Activated naive CD4-positive, alpha-beta T cell treated with anti-CD3 and anti-CD28 coated beads for 36 hours (primary cell): ENCODE data around the gene KRT73. TPM values are rescaled to one million over a fixed set of nuclear protein-coding genes. Genes with fewer than 3 reads are reported as not detected.
"Not testable (repeated sequence)": the region's sequence is repeated elsewhere in the genome, so short reads cannot be mapped to it uniquely, and the experiment has no call there.

ENCODE experiments used
- CTCF ChIA-PET: fragments of 350-600 bp; sonication (Branson Sonifier 250); formaldehyde crosslinking; loops from one replicate; lab custom pipeline; 2021; ENCODE audit warnings: antibody characterized with exemption; lab: Charles Lee
- DNase-seq: peaks from one replicate; pipeline ENCODE4 v3.0.0-alpha.2; 2020
- H3K27ac Mint-ChIP-seq: one replicate; pipeline ENCODE4 v1.8.0; 2021; ENCODE audit warnings: mild to moderate bottlenecking, mixed read lengths
- H3K27me3 Mint-ChIP-seq: one replicate; pipeline ENCODE4 v1.8.0; 2021; ENCODE audit warnings: low read depth, mixed read lengths
- H3K36me3 Mint-ChIP-seq: one replicate; pipeline ENCODE4 v1.8.0; 2021; ENCODE audit warnings: low read depth, mixed read lengths
- H3K4me1 Mint-ChIP-seq: one replicate; pipeline ENCODE4 v1.8.0; 2021; ENCODE audit warnings: low read depth, mixed read lengths
- H3K4me3 Mint-ChIP-seq: one replicate; pipeline ENCODE4 v1.8.0; 2021; ENCODE audit warnings: mild to moderate bottlenecking, moderate library complexity, mixed read lengths
- H3K9me3 Mint-ChIP-seq: one replicate; pipeline ENCODE4 v1.8.0; 2021; ENCODE audit warnings: mixed read lengths
- intact Hi-C: fragments of 100-400 bp; cut with micrococcal nuclease; formaldehyde crosslinking; loops from one replicate; pipeline ENCODE4 v1.15.1; 2023
- total RNA-seq, 2 experiments: library from RNA; stranded (reverse); gene quantifications; one replicate each; pipeline ENCODE4 v1.2.3, GENCODE V29; 2021

Gene KRT73
- total RNA-seq, 2 experiments from 2014 or later = 1.4 to 2.1 TPM

GRCh38 chr12:52605542-52605941, 12.8 kb downstream of the KRT73 start:
- peak; percentile 28 for DNase-seq
- Mint-ChIP-seq H3K36me3 (peaks cover 1% of the 10 kb centered on the region), H3K4me1 (peaks cover 82% of the 10 kb centered on the region), H3K27me3 (no peaks in the 10 kb centered on the region), H3K4me3 (no peak overlapping the region), H3K9me3 (no peaks in the 10 kb centered on the region), H3K27ac (no peak overlapping the region)
- intact Hi-C loops = no loop called here
- CTCF ChIA-PET = interaction anchor here (1.4 to 1.6 kb wide), 2 partner anchors 12 to 23 kb away, joined by 3 to 4 read pairs; partner anchors contain the start of gene KRT73

- Mint-ChIP-seq H3K36me3 (peaks cover 1% of the 10 kb centered on the region), H3K27me3 (no peaks in the 10 kb centered on the region), H3K9me3 (no peaks in the 10 kb centered on the region), H3K4me3 (peak overlapping the region; percentile 28), H3K27ac (peak overlapping the region; percentile 46), H3K4me1 (peaks cover 77% of the 10 kb centered on the region)
- intact Hi-C loops = no loop called here
- peak; percentile 60 for DNase-seq
- CTCF ChIA-PET = interaction anchor here (1.6 kb wide), 1 partner anchor 23 kb away, joined by 3 read pairs; no protein-coding TSS in a partner anchor
Measured at GRCh38 chr12:52604859-52605258, 13.5 kb downstream of the KRT73 start.

DNA sequence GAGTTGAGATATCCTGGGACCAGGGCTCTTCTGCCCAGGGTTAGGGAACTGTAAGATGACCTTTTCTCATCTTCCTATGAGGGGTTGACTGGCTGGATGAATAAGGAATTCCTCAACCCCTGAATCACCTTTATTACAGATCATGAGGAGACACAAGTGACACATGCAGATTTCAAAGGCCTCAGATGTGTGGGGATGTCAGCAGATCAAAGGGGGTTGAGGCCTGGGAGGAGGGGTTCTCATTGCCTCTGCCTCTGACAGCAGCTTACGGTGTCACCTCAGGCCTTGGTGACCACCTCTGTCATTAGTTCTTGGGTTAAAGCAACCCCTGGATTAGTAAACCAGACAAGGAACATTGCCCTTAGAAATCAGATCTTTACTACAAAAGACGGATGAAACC, 15.0 kb downstream of the KRT73 start:
- H3K27me3 Mint-ChIP-seq = no peaks in the 10 kb centered on the region
- DNase-seq = peak; percentile 65
- no peaks in the 10 kb centered on the region for H3K9me3 Mint-ChIP-seq
- peaks cover 62% of the 10 kb centered on the region for H3K4me1 Mint-ChIP-seq
- intact Hi-C loops = no loop called here
- H3K4me3 Mint-ChIP-seq = no peak overlapping the region
- CTCF ChIA-PET = no interaction called here
- peak overlapping the region; percentile 27 for H3K27ac Mint-ChIP-seq
- peaks cover 1% of the 10 kb centered on the region for H3K36me3 Mint-ChIP-seq

- Mint-ChIP-seq H3K27me3 (no peaks in the 10 kb centered on the region), H3K9me3 (no peaks in the 10 kb centered on the region), H3K36me3 (peaks cover 1% of the 10 kb centered on the region), H3K4me3 (no peak overlapping the region), H3K27ac (no peak overlapping the region), H3K4me1 (peaks cover 55% of the 10 kb centered on the region)
- peak; percentile 4 for DNase-seq
- intact Hi-C loops = no loop called here
- CTCF ChIA-PET = interaction anchor here (0.9 to 1.0 kb wide), 2 partner anchors 13 to 14 kb away, joined by 3 to 5 read pairs; no protein-coding TSS in a partner anchor
Measured at GRCh38 chr12:52602552-52602951, 15.8 kb downstream of the KRT73 start.

GRCh38 chr12:52601671-52602070, 16.7 kb downstream of the KRT73 start:
- intact Hi-C loops = no loop called here
- Mint-ChIP-seq H3K36me3 (peaks cover under 1% of the 10 kb centered on the region), H3K4me3 (no peak overlapping the region), H3K9me3 (no peaks in the 10 kb centered on the region), H3K27ac (no peak overlapping the region), H3K27me3 (no peaks in the 10 kb centered on the region), H3K4me1 (peaks cover 46% of the 10 kb centered on the region)
- CTCF ChIA-PET = interaction anchor here (1.0 kb wide), 1 partner anchor 15 kb away, joined by 3 read pairs; no protein-coding TSS in a partner anchor
- DNase-seq = peak; percentile 3

GRCh38 chr12:52600941-52601481, 17.3 kb downstream of the KRT73 start, which contains the start of gene KRT72:
TSS of gene KRT72 (minus strand) at chr12:52601463. CDS start at chr12:52601452, 11 bp downstream.
- no peak within 1 kb of the TSS for H3K27ac Mint-ChIP-seq
- no peak within 1 kb of the TSS for H3K4me3 Mint-ChIP-seq
- intact Hi-C loops = no loop called here
- peaks cover 41% of the 10 kb centered on the region for H3K4me1 Mint-ChIP-seq
- peak; percentile 1 for DNase-seq
- no peaks in the 10 kb centered on the region for H3K9me3 Mint-ChIP-seq
- no peaks in the 10 kb centered on the region for H3K36me3 Mint-ChIP-seq
- CTCF ChIA-PET = no interaction called here
- H3K27me3 Mint-ChIP-seq = no peaks in the 10 kb centered on the region

- Mint-ChIP-seq H3K27ac (no peak overlapping the region), H3K4me1 (peaks cover 37% of the 10 kb centered on the region), H3K36me3 (no peaks in the 10 kb centered on the region), H3K4me3 (no peak overlapping the region), H3K27me3 (no peaks in the 10 kb centered on the region), H3K9me3 (no peaks in the 10 kb centered on the region)
- CTCF ChIA-PET = interaction anchor here (1.2 kb wide), 1 partner anchor 279 kb away, joined by 3 read pairs; no protein-coding TSS in a partner anchor
- intact Hi-C loops = no loop called here
- DNase-seq = no peak
Measured at GRCh38 chr12:52600475-52600874, 17.9 kb downstream of the KRT73 start.

- H3K27ac Mint-ChIP-seq = no peak overlapping the region
- no peaks in the 10 kb centered on the region for H3K27me3 Mint-ChIP-seq
- peaks cover 34% of the 10 kb centered on the region for H3K4me1 Mint-ChIP-seq
- no peak overlapping the region for H3K4me3 Mint-ChIP-seq
- H3K36me3 Mint-ChIP-seq = no peaks in the 10 kb centered on the region
- CTCF ChIA-PET = interaction anchor here (0.7 to 1.2 kb wide), 2 partner anchors 14 to 280 kb away, joined by 3 read pairs; no protein-coding TSS in a partner anchor
- intact Hi-C loops = no loop called here
- DNase-seq = no peak
- no peaks in the 10 kb centered on the region for H3K9me3 Mint-ChIP-seq
Measured at GRCh38 chr12:52600071-52600470, 18.3 kb downstream of the KRT73 start.

GRCh38 chr12:52598966-52599365, 19.4 kb downstream of the KRT73 start:
- H3K9me3 Mint-ChIP-seq = no peaks in the 10 kb centered on the region
- H3K4me3 Mint-ChIP-seq = no peak overlapping the region
- H3K27me3 Mint-ChIP-seq = no peaks in the 10 kb centered on the region
- peaks cover 24% of the 10 kb centered on the region for H3K4me1 Mint-ChIP-seq
- CTCF ChIA-PET = interaction anchor here (0.9 kb wide), 1 partner anchor 94 kb away, joined by 3 read pairs; no protein-coding TSS in a partner anchor
- intact Hi-C loops = no loop called here
- H3K27ac Mint-ChIP-seq = no peak overlapping the region
- no peak for DNase-seq
- no peaks in the 10 kb centered on the region for H3K36me3 Mint-ChIP-seq

GRCh38 chr12:52594237-52594636, 24.1 kb downstream of the KRT73 start:
- CTCF ChIA-PET = interaction anchor here (0.7 to 1.6 kb wide), 2 partner anchors 12 to 277 kb away, joined by 4 to 5 read pairs; no protein-coding TSS in a partner anchor

GRCh38 chr12:52591521-52591920, 26.8 kb downstream of the KRT73 start:
- Mint-ChIP-seq H3K36me3 (no peaks in the 10 kb centered on the region), H3K27me3 (no peaks in the 10 kb centered on the region), H3K9me3 (no peaks in the 10 kb centered on the region), H3K4me3 (no peak overlapping the region), H3K4me1 (peaks cover 11% of the 10 kb centered on the region), H3K27ac (no peak overlapping the region)
- CTCF ChIA-PET = interaction anchor here (0.9 to 10.7 kb wide), 3 partner anchors 9 to 288 kb away, joined by 3 to 126 read pairs (median 4); no protein-coding TSS in a partner anchor
- no peak for DNase-seq
- intact Hi-C loops = no loop called here

More at GRCh38 chr12:52594237-52594636, 24.1 kb downstream of the KRT73 start:
- H3K9me3 Mint-ChIP-seq, H3K36me3 Mint-ChIP-seq, H3K27ac Mint-ChIP-seq, H3K4me1 Mint-ChIP-seq, H3K27me3 Mint-ChIP-seq, H3K4me3 Mint-ChIP-seq, intact Hi-C loops, DNase-seq: not testable (repeated sequence)

GRCh38 chr12:52590021-52590420, 28.3 kb downstream of the KRT73 start:
- no peaks in the 10 kb centered on the region for H3K27me3 Mint-ChIP-seq

More at GRCh38 chr12:52590021-52590420, 28.3 kb downstream of the KRT73 start:
- no peaks in the 10 kb centered on the region for H3K36me3 Mint-ChIP-seq
- no peaks in the 10 kb centered on the region for H3K9me3 Mint-ChIP-seq
- H3K27ac Mint-ChIP-seq = no peak overlapping the region
- H3K4me3 Mint-ChIP-seq = no peak overlapping the region
- intact Hi-C loops = no loop called here
- peaks cover 26% of the 10 kb centered on the region for H3K4me1 Mint-ChIP-seq
- CTCF ChIA-PET = interaction anchor here (1.1 to 10.7 kb wide), 3 partner anchors 12 to 289 kb away, joined by 5 to 126 read pairs (median 37); no protein-coding TSS in a partner anchor
- DNase-seq = no peak
